H1 (cell line): ENCODE data around the gene EXOSC1. TPM values are rescaled to one million over a fixed set of nuclear protein-coding genes. Genes with fewer than 3 reads are reported as not detected.

Experiments
- CTCF ChIA-PET: fragments of 300-600 bp; sonication (Branson Sonifier 250); formaldehyde crosslinking; loops from one replicate; lab custom pipeline; 2021; ENCODE audit not compliant: partially characterized antibody; lab: Charles Lee
- POLR2A ChIA-PET: fragments of 300-600 bp; sonication (Branson Sonifier 250); formaldehyde crosslinking; loops from one replicate; lab custom pipeline; 2021; ENCODE audit warnings: inconsistent platforms; ENCODE audit not compliant: partially characterized antibody; lab: Charles Lee
- DNase-seq, 2 experiments: peaks; one replicate each; pipeline versions ENCODE4 v3.0.0 to v3.0.0-alpha.2; 2010 to 2022; ENCODE audit warnings: low spot score in 2 of 2, low read depth in 1 of 2, mixed read lengths in 1 of 2
- FAIRE-seq: peaks from 2 replicates; lab custom pipeline; 2011; peaks lifted over from hg19 to GRCh38; lab: Jason Lieb, UNC
- H2AFZ ChIP-seq: 2 replicates; pipeline ENCODE4 v1.8.1; 2012; ENCODE audit warnings: low read length, inconsistent platforms
- H2AK5ac ChIP-seq: 2 replicates; pipeline ENCODE4 v1.6.1; 2013; ENCODE audit warnings: low read depth, low read length
- H2BK120ac ChIP-seq: replicated peaks from 2 replicates; pipeline ENCODE3; 2013; ENCODE audit warnings: low read depth, low read length, inconsistent platforms
- H2BK12ac ChIP-seq: 2 replicates; pipeline ENCODE4 v1.6.1; 2013; ENCODE audit warnings: low read depth, low read length
- H2BK15ac ChIP-seq: 2 replicates; pipeline ENCODE4 v1.6.1; 2013; ENCODE audit warnings: low read length
- H2BK20ac ChIP-seq: 2 replicates; pipeline ENCODE4 v1.6.1; 2013; ENCODE audit warnings: low read length
- H2BK5ac ChIP-seq: 2 replicates; pipeline ENCODE4 v1.6.1; 2013; ENCODE audit warnings: low read depth, low read length
- H3K14ac ChIP-seq: 2 replicates; pipeline ENCODE4 v1.6.1; 2013; ENCODE audit warnings: inconsistent platforms; ENCODE audit not compliant: insufficient read length
- H3K18ac ChIP-seq: 2 replicates; pipeline ENCODE4 v1.6.1; 2013; ENCODE audit warnings: low read length; ENCODE audit errors: extremely low read depth
- H3K23ac ChIP-seq: 2 replicates; pipeline ENCODE4 v1.6.1; 2013; ENCODE audit warnings: inconsistent platforms; ENCODE audit not compliant: insufficient read length
- H3K23me2 ChIP-seq: 2 replicates; pipeline ENCODE4 v1.6.1; 2013; ENCODE audit warnings: low read depth, low read length
- H3K27ac ChIP-seq: 2 replicates; pipeline ENCODE4 v1.6.1; 2011; ENCODE audit warnings: low read depth, low read length, inconsistent platforms
- H3K27me3 ChIP-seq, 4 experiments: replicated peaks in 1 of 4; 1 replicate in 1 of 4; 2 replicates in 3 of 4; pipeline versions ENCODE4 v1.6.1 to v1.8.1; 2011 to 2013; ENCODE audit warnings: low read length in 3 of 4, mild to moderate bottlenecking in 3 of 4, inconsistent platforms in 2 of 4, mixed read lengths in 2 of 4, moderate library complexity in 1 of 4; ENCODE audit not compliant: control insufficient read depth in 3 of 4, insufficient read depth in 3 of 4; ENCODE audit errors: extremely low read depth in 1 of 4
- H3K36me3 ChIP-seq, 4 experiments: 2 replicates each; pipeline versions ENCODE4 v1.6.1 to v1.8.1; 2011 to 2013; ENCODE audit warnings: mild to moderate bottlenecking in 4 of 4, low read length in 3 of 4, moderate library complexity in 2 of 4, control low read depth in 1 of 4, inconsistent platforms in 1 of 4; ENCODE audit not compliant: insufficient read depth in 4 of 4, control insufficient read depth in 2 of 4
- H3K4ac ChIP-seq: replicated peaks from 2 replicates; pipeline ENCODE3; 2013; ENCODE audit warnings: low read length, low read depth, mixed read lengths, inconsistent platforms; ENCODE audit not compliant: insufficient read length
- H3K4me1 ChIP-seq, 4 experiments: replicated peaks in 1 of 4; 1 replicate in 1 of 4; 2 replicates in 3 of 4; pipeline versions ENCODE4 v1.6.1 to v1.8.1; 2011 to 2013; ENCODE audit warnings: low read length in 3 of 4, inconsistent platforms in 2 of 4, mixed read lengths in 1 of 4; ENCODE audit not compliant: insufficient read depth in 4 of 4, control insufficient read depth in 3 of 4
- H3K4me2 ChIP-seq, 2 experiments: 2 replicates each; pipeline versions ENCODE4 v1.6.1 to v1.8.1; 2011 to 2013; ENCODE audit warnings: low read depth in 2 of 2, low read length in 2 of 2, control low read depth in 1 of 2, inconsistent platforms in 1 of 2, mild to moderate bottlenecking in 1 of 2; ENCODE audit not compliant: insufficient read depth in 1 of 2
- H3K4me3 ChIP-seq, 4 experiments: fragments of 200-600, 300-600 bp in 1 of 4; sonication (generic), shearing (Covaris generic), sonication (Bioruptor Twin) in 1 of 4; 2 replicates each; pipeline versions ENCODE4 v1.5.1 to v1.8.1; 2011 to 2016; ENCODE audit warnings: low read length in 4 of 4, low read depth in 3 of 4, control low read depth in 2 of 4, inconsistent platforms in 2 of 4, mild to moderate bottlenecking in 2 of 4, mixed read lengths in 1 of 4, moderate library complexity in 1 of 4; ENCODE audit not compliant: insufficient read depth in 2 of 4; ENCODE audit errors: extremely low read depth in 1 of 4
- H3K56ac ChIP-seq: replicated peaks from 2 replicates; pipeline ENCODE3; 2013; ENCODE audit warnings: low read depth, mild to moderate bottlenecking, mixed read lengths, low read length, inconsistent platforms; ENCODE audit not compliant: insufficient read length
- H3K79me1 ChIP-seq: 2 replicates; pipeline ENCODE4 v1.6.1; 2013; ENCODE audit warnings: low read depth, low read length, control low read depth
- H3K79me2 ChIP-seq, 2 experiments: 2 replicates each; pipeline versions ENCODE4 v1.6.1 to v1.8.1; 2012 to 2013; ENCODE audit warnings: low read length in 2 of 2, mild to moderate bottlenecking in 2 of 2, inconsistent platforms in 1 of 2; ENCODE audit not compliant: insufficient read depth in 2 of 2, control insufficient read depth in 1 of 2
- H3K9ac ChIP-seq, 4 experiments: replicated peaks in 1 of 4; 1 replicate in 1 of 4; 2 replicates in 3 of 4; pipeline versions ENCODE4 v1.6.1 to v1.8.1; 2011 to 2013; ENCODE audit warnings: low read depth in 3 of 4, low read length in 3 of 4, control low read depth in 2 of 4, mild to moderate bottlenecking in 2 of 4, moderate library complexity in 2 of 4, inconsistent platforms in 1 of 4; ENCODE audit errors: extremely low read depth in 1 of 4
- H3K9me3 ChIP-seq, 2 experiments: 2 replicates each; pipeline versions ENCODE4 v1.6.1 to v1.8.1; 2012 to 2013; ENCODE audit warnings: mild to moderate bottlenecking in 2 of 2, moderate library complexity in 2 of 2, control low read depth in 1 of 2, inconsistent platforms in 1 of 2, low read depth in 1 of 2, low read length in 1 of 2, mixed read lengths in 1 of 2; ENCODE audit not compliant: insufficient read depth in 2 of 2
- H4K20me1 ChIP-seq, 2 experiments: replicated peaks in 1 of 2; 2 replicates each; pipeline versions ENCODE3 to v1.8.1; 2011 to 2013; ENCODE audit warnings: inconsistent platforms in 2 of 2, low read length in 2 of 2, mild to moderate bottlenecking in 1 of 2; ENCODE audit not compliant: insufficient read depth in 2 of 2, control insufficient read depth in 1 of 2
- H4K5ac ChIP-seq: 2 replicates; pipeline ENCODE4 v1.6.1; 2013; ENCODE audit warnings: low read length, low read depth, mixed read lengths, inconsistent platforms; ENCODE audit not compliant: insufficient read length
- H4K8ac ChIP-seq: 2 replicates; pipeline ENCODE4 v1.8.0; 2013; ENCODE audit warnings: mild to moderate bottlenecking, moderate library complexity, low read length, inconsistent platforms; ENCODE audit not compliant: insufficient read depth; ENCODE audit errors: extremely low read depth
- H4K91ac ChIP-seq: replicated peaks from 2 replicates; pipeline ENCODE3; 2013; ENCODE audit warnings: low read length, mixed read lengths, inconsistent platforms; ENCODE audit not compliant: insufficient read length
- BRCA1 ChIP-seq: IDR thresholded peaks from 2 replicates; pipeline ENCODE4 v1.6.1; 2012; ENCODE audit warnings: low read depth, low read length, improper control_type of control experiment
- CEBPB ChIP-seq: IDR thresholded peaks from 2 replicates; pipeline ENCODE4 v1.6.1; 2012; ENCODE audit warnings: low read depth, low read length
- CTCF ChIP-seq, 3 experiments: IDR thresholded peaks; 1 replicate in 2 of 3; 2 replicates in 1 of 3; pipeline versions ENCODE4 v1.5.1 to v1.6.1; 2011; ENCODE audit warnings: low read length in 3 of 3, mild to moderate bottlenecking in 3 of 3, inconsistent platforms in 2 of 3, low read depth in 1 of 3, moderate library complexity in 1 of 3; ENCODE audit not compliant: insufficient read depth in 1 of 3; ENCODE audit errors: control extremely low read depth in 1 of 3
- GABPA ChIP-seq: IDR thresholded peaks from 2 replicates; pipeline ENCODE4 v1.6.1; 2011; ENCODE audit warnings: mild to moderate bottlenecking, low read length, moderate library complexity, borderline replicate concordance; ENCODE audit not compliant: insufficient read depth
- JUN ChIP-seq: IDR thresholded peaks from 2 replicates; pipeline ENCODE4 v1.6.1; 2011; ENCODE audit warnings: low read depth, mild to moderate bottlenecking, improper control_type of control experiment, low read length
- MAX ChIP-seq: IDR thresholded peaks from 2 replicates; pipeline ENCODE4 v1.6.1; 2012; ENCODE audit warnings: inconsistent platforms
- SUZ12 ChIP-seq: fragments of 200-600 bp; sonication (generic); IDR thresholded peaks from 2 replicates; pipeline ENCODE4 v1.6.1; 2012; ENCODE audit warnings: mild to moderate bottlenecking, inconsistent platforms, low read length, moderate library complexity, mixed read lengths
- WGBS, 2 experiments: shearing (Covaris generic) in 1 of 2; methylation state at CpG; one replicate each; pipeline versions ENCODE4 v1.1.6 to v1.1.7; 2013 to 2015; ENCODE audit warnings: low lambda C conversion rate in 2 of 2, mixed read lengths in 2 of 2, inconsistent platforms in 1 of 2, low coverage in 1 of 2, missing lambda C conversion rate in 1 of 2; ENCODE audit not compliant: insufficient replicate concordance in 2 of 2, insufficient coverage in 1 of 2, insufficient read length in 1 of 2; ENCODE audit errors: extremely low coverage in 1 of 2, missing lambda C conversion rate in 1 of 2; 5-methylcytosine and 5-hydroxymethylcytosine counted together
- polyA plus RNA-seq, 7 experiments: library from polyadenylated mRNA; depleted of rRNA in 3 of 7; stranded (reverse) in 5 of 7; unstranded in 2 of 7; fragments of >200 nt in 5 of 7; fragments of 200-250 nt in 2 of 7; gene quantifications; 1 replicate in 5 of 7; 2 replicates in 1 of 7; 4 replicates in 1 of 7; pipeline versions ENCODE4 v1.2.1 to v1.2.3, GENCODE V29; 2011 to 2013; ENCODE audit warnings: missing spikeins in 2 of 7, mixed read lengths in 2 of 7
- total RNA-seq: library from RNA; stranded (reverse); fragmentation: NEBNext Ultra II Directional; extraction: Animal tissue kit (Norgen Biotek cat#: 25700); gene quantifications from 2 replicates; pipeline ENCODE4 v1.2.1, GENCODE V29; 2021

The EXOSC1 gene
- total and polyA plus RNA-seq, 2 of the 8 experiments (the other 6 are each of a cell fraction or from before 2014, with no cell fraction given) = 52.1 to 68.1 TPM

GRCh38 chr10:97462309-97462708, 16.5 kb upstream of the EXOSC1 start:
- peaks cover 0 to 10% of the 10 kb centered on the region in 2 experiments for H4K20me1 ChIP-seq
- FAIRE-seq (no peak), DNase-seq (no peak)
- POLR2A ChIA-PET = interaction anchor here (0.6 to 12.5 kb wide), 5 partner anchors 10 to 186 kb away, joined by 4 to 105 read pairs (median 4); no protein-coding TSS in a partner anchor
- CTCF ChIA-PET = interaction anchor here (0.8 to 3.0 kb wide), 12 partner anchors 10 to 151 kb away, joined by 3 to 19 read pairs (median 4); partner anchors contain the start of gene RRP12
- H3K9ac ChIP-seq = no peak overlapping the region
- no peaks in the 10 kb centered on the region for H3K27me3 ChIP-seq
- no peak overlapping the region for H3K18ac ChIP-seq
- WGBS, 2 experiments = 92% methylated on average over 2 of the region's 2 CpGs; no CpG with 5 or more reads in 1 of the 2 experiments
- no peak overlapping the region for H3K23ac ChIP-seq
- peaks cover 51 to 87% (median 80%) of the 10 kb centered on the region in 4 experiments for H3K36me3 ChIP-seq
- H4K91ac ChIP-seq = no peak overlapping the region
- no peak overlapping the region for H3K4ac ChIP-seq
- no peak overlapping the region for H2BK20ac ChIP-seq
- no peak overlapping the region for H2AK5ac ChIP-seq
- H3K23me2 ChIP-seq = no peaks in the 10 kb centered on the region
- no peaks in the 10 kb centered on the region for H3K79me2 ChIP-seq
- no peak overlapping the region for H3K27ac ChIP-seq
- no peak overlapping the region for H2AFZ ChIP-seq
- no peak overlapping the region for H2BK120ac ChIP-seq
- H2BK15ac ChIP-seq = no peak overlapping the region
- no peak overlapping the region for H3K14ac ChIP-seq
- H4K5ac ChIP-seq = no peak overlapping the region
- H3K4me1 ChIP-seq = no peaks in the 10 kb centered on the region
- H4K8ac ChIP-seq = no peak overlapping the region
- H2BK12ac ChIP-seq = no peak overlapping the region
- no peak overlapping the region for H3K4me2 ChIP-seq
- H3K9me3 ChIP-seq = peaks cover 0 to 2% of the 10 kb centered on the region in 2 experiments; a peak in 1 of 4 replicates
- no peak overlapping the region for H3K56ac ChIP-seq
- no peaks in the 10 kb centered on the region; the same call in 1 of the 2 replicates for H3K79me1 ChIP-seq
- TF ChIP-seq MAX = no peak
- TF ChIP-seq JUN = no peak
- TF ChIP-seq GABPA = no peak
- no peak for TF ChIP-seq SUZ12
- TF ChIP-seq CEBPB = no peak
- no peak for TF ChIP-seq BRCA1
- no peak for TF ChIP-seq CTCF (IDR thresholded peaks at IDR 0.05; ENCODE audit: control extremely low read depth in 1 of 3, insufficient read depth in 1 of 3, low read depth in 1 of 3, low read length in 3 of 3)
- no peak overlapping the region for H2BK5ac ChIP-seq
- H3K4me3 ChIP-seq = no peak overlapping the region
